Putamen (tissue), 1 donor: ENCODE results near the gene MYRIP.
A peak's percentile ranks its signal among the peaks of the same experiment; 100 is the strongest.
"Not testable (repeated sequence)": the region's sequence is repeated elsewhere in the genome, so short reads cannot be mapped to it uniquely, and the experiment has no call there.

Experiments used
- DNase-seq: peaks from one replicate; pipeline ENCODE4 v3.0.0-alpha.2; 2016; ENCODE audit warnings: low spot score

MYRIP gene

DNA sequence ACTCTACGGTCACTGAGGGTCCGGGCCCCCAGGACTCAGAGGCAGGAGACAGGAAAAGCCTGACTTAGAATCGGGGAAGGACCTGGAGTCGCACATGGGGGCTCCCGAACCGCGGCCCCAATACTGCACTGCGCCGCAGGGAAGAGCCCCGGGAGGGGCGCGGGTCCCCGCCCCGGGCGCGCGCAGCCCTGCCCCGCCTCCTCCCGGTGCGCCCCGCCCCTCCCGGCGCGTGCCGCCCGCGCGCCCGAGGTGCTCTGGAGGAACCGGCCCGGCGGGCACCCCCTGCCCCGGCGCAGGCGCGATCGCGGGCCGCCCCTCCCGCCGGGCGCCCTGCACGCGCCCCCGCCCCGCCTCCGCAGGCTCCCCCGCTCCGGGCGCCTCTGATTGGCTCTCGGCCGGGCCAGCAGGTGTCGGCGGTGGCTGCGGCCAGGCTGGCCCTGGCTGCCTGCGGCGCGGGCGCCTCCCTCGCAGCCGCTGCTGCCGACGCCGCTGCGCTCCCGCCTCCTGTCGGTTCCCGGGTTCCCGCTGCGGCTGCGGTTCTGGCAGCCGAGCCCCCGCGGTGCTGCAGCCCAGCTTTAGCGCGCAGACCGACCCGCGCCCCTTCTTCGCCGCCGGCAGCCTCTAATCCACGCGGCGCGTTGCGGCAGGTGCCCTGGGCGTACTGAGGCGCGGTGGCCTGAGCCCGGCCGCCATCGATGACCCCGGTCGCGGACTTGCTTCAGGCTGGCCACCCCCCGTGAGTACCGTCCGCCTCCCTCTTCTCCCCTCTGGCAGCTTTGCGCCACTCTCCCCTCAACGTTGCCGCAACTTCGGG lies at the start of gene MYRIP:
MYRIP (plus strand) TSS at position 429 of the 814 bp plus-strand sequence. CDS start 91,208 bp downstream, outside the sequence.
- DNase-seq = peak; percentile 30

DNA sequence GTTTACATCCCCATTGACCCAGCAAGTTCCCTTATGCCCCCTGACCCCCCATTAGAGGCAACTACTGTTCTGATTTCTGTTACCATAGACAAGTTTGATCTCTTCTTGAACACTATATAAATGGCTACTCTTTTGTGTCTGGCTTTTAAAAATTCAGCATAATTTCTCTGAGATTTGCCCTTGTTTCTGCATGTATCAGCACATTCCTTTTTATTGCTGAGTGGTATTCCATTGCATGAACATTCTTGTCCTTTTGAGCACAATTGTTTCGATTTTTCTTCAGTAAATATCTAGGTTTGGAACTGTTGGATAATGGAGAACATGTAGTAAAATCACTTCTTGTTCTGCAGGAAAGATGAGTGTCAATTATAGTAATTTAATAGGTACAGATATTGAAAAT lies 49.1 kb upstream of the MYRIP start:
- DNase-seq = no peak

DNA sequence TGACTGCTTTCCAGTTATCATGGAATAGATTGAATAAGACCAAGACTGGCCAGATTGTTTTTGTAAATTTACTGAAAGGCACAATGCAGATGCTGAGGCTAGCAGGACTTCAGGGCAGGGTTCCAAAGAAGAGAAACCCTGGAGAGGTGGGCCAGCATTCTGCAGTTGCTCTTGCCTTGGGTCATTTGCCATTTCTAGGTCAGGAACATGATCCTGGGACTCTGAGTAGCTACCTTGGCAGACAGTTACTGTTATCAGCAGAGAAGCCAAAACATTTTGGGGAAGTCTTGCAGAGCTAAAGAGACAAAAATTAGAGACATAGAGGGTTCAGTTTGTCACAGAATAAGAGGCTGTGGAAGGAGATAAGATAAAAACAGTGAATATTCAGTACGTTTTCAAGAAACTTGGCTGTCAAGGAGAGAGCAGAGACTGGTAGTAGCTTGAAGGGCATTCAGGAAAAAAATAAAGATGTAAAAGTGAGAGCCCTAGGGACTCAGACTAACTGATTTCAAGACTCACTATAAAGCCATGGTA lies 46.8 kb upstream of the MYRIP start:
- DNase-seq = no peak

DNA sequence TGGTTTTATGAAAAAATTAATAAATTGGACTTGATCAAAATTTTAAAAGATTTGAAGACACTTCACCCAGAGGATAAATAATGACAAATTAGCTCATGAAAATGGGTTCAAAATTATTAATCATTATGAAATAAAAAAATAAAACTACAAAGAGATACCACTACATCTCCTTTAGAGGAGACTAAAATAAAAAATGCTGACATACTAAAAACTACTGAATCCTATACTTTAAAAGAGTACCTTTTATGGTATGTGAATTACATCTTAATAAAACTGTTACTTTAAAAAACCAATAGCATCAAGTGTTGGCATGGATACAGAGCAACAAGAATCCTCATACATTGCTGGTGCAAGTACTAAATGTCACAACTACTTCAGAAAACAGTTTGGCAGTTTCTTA lies 46.0 kb upstream of the MYRIP start:
- no peak for DNase-seq

DNA sequence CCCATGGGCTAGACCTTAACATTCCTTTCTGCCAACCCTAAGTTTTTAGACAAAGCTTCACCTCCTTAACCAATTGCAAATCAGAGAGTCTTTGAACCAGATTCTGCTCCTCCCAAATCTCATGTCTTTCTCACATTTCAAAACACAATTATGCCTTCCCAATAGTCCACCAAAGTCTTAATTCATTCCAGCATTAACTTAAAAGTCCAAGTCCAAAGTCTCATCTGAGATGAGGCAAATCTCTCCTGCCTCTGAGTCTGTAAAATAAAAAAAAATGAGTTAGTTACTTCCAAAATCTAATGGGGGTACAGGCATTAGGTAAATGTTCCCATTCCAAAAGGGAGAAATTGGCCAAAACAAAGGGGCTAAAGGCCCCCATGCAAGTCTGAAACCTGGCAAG lies 43.8 kb upstream of the MYRIP start:
- DNase-seq = no peak

DNA sequence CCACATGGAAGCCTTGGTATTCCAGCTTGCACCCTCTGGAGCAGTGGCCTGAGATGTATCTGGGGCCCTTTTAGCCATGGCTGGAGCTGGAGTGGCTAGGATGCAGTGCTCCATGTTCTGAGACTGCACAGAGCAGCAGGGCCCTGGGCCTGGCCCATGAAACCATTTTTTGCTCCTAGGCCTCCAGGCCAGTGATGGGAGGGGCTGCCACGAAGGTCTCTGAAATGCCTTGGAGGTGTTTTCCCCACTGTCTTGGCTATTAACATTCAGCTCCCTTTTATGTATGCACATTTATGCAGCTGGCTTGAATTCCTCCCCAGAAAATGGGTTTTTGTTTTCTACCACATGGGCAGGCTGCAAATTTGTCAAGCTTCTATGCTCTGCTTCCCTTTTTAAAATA lies 43.0 kb upstream of the MYRIP start:
- DNase-seq = no peak

DNA sequence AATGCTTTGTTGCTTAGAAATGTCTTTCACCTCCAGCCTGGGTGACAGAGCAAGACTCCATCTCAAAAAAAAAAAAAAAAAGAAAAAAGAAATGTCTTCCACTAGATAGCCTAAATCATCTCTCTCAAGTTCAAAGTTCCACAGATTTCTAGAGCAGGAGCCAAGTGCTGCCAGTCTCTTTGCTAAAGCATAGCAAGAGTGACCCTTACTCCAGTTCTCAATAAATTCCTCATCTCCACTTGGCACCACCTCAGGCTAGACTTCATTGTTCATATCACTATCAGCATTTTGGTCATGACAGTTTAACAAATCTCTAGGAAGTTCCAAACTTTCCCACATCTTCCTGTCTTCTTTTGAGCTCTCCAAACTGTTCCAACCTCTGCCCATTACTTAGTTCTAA lies 42.5 kb upstream of the MYRIP start:
- DNase-seq = not testable (repeated sequence)

DNA sequence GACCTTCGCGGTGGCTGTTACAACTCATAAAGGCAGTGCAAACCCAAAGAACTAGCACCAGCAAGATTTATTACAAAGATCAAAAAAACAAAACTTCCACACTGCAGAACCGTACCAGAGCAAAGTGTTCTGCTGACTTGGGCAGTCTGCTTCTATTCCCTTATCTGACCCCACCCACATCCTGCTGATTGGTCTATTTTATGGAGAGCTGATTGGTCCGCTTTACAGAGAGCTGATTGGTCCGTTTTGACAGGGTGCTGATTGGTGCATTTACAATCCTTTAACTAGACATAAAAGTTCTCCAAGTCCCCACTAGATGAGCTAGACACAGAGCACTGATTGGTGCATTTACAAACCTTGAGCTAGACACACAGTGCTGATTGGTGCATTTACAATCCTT lies 31.2 kb upstream of the MYRIP start:
- DNase-seq = not testable (repeated sequence)

DNA sequence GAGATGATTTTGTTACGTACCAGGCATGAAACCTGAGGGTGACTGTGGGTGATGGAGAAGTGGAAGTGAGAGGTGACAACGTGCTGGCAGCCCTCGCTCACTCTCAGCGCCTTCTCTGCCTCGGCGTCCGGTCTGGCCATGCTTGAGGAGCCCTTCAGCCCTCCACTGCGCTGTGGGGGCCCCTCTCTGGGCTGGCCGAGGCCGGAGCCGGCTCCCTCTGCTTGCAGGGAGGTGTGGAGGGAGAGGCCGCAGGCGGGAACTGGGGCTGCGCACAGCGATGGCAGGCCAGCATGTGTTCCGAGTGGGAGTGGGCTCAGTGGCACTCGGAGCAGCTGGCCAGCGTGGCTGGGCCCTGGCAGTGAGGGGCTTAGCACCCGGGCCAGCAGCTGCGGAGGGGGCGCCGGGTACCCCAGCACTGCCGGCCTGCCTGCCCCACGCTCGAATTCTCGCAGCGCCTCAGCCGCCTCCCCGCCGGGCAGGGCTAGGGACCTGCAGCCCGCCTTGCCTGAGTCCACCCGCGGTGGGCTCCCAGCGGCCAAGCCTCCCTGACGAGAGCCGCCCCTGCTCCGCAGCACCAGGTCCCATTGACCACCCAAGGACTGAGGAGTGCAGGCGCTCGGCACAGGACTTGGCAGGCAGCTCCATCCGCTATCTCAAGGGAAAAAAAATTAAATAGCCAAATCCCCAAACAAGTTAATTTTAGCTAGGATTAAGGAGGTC lies 29.7 kb upstream of the MYRIP start:
- DNase-seq = no peak

DNA sequence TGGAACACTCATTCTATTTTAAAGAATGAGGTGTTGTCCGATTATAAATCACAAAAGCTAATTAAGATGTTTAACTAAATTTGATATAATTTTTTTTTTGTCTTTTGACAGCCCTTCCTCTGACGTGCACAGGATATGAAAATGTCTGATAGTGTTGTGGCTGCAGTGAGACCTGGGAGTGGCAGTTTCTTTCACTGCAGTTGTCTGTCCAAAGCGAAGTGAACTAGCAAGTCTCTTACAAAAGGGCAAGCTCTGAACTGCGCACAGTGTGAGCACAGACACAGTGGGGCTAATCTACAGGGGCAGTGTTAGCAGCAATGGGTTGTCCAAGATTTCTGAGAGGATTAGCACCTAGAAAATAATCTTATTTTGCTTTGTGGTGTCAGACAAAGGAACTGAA lies 29.1 kb upstream of the MYRIP start:
- no peak for DNase-seq

DNA sequence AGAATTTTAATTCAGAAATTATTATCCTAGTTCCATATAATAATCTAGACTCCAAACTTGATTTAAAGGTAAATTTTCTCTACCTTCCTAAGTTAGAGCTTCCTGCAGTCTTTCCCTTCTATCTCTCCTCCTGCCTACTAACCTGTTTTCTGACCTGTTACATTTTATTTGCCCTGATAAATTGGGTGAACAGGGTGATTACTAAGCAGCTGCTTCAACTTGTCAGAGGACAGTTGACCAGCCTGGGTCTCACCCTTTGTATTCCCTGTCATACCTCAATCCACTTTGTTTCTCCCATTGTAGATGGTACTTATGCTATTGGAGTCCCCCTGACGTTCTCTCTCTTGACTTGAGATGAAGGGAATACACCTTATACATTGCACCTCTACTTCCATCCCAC lies 28.4 kb upstream of the MYRIP start:
- no peak for DNase-seq

DNA sequence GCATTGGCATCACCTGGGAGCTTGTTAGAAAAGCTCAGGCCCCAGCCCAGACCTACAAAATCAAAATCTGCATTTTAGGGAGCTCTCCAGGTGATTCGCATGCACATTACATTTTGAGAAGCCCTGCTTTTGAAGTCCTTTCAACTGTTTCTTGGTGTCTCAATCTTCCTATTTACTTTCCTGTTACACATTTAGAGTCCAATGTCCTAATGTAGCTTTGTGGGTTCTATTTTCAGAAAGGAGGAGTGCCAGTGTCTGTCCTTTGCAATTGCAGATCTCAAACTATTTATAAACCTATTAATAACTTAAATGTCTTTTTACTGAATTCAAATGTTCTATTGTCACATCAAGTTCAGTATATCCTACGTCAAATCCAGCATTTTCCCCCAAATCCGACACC lies 27.8 kb upstream of the MYRIP start:
- no peak for DNase-seq

DNA sequence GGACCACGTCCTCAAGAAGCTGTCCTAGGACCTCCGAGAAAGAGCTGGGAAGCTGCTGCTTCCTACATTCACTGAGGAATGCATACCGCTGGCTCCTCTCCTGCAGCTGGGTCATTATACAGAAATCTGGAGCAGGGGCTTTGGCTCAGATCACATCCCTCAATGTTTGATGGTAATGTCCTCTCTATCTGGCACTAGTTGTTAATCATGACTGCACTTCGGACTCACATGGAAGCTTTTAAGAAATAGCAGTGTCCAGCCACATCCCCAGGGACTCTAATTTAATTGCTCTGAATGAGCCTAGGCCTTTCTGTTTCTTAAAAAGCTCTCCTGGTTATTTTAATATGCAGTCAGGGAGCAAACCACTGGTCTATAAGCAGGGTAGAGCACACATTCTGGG lies 25.7 kb upstream of the MYRIP start:
- no peak for DNase-seq

DNA sequence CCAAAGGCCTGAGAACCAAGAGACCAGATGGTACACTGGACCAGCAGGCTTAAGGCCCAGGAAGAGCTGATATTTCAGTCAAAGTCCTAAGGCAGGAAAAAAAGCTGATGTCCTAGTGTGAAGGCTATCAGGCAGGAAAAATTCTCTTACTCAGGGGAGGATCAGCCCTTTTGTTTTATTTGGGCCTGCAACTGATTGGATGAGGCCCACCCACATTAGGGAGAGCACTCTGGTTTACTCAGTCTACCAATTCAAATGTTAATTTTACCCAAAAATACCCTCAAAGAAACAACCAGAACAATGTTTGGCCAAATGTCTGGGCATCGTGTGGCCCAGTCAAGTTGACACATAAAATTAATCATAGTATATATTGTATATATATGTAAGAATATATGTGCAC lies 24.5 kb upstream of the MYRIP start:
- no peak for DNase-seq

DNA sequence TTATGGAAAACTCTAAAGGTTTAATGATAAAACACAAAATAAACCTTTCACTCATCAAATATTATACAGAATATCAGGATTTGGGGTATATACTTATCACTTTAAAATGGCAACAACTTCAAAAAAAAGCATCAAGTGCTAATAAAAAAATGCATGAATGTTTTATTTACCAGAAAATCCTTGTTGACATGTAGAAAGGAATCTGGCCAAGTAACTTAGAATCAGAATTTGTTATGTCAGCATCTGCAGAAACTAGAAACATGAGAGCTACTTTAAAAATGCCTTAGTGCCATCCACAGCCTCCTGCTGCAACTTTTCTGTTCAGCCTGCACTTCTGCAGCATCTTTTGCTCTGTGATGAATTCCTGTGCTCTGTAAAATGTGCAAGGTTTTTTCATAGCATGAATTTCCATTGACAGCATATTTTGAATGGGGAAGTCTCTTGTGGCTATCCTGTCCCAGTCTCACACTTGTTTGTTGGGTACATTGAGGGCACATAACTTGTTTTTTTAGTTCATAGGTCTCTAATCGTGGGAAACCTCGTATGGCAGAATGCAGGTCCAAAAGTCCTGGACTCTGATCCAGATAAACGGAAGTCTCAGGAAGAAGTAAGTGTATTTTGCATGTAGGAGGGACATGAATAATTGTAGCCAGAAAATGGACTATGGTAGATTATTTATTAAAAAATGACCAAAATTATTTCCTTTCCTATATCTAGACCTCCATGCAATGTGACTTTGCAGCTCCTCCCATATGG lies 21.1 kb upstream of the MYRIP start:
- DNase-seq = no peak

DNA sequence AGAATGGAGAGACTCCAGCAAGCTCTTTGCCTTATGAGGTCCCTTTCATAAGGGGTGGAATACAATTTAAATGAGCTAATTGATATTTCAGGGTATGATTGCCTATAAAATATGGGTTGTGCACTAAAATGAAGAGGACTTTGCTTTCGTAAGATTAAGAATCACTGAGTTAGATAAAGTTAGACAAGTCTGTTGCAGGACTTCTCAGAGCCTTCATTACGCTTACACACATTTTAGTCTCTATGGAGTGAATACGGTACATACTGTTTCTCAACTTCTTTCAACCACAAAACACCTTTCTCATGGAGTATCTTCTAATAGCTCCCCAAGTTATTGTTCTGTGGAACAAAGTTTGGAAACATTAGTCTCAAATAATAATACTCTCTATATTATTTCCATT lies 17.8 kb upstream of the MYRIP start:
- DNase-seq = no peak

DNA sequence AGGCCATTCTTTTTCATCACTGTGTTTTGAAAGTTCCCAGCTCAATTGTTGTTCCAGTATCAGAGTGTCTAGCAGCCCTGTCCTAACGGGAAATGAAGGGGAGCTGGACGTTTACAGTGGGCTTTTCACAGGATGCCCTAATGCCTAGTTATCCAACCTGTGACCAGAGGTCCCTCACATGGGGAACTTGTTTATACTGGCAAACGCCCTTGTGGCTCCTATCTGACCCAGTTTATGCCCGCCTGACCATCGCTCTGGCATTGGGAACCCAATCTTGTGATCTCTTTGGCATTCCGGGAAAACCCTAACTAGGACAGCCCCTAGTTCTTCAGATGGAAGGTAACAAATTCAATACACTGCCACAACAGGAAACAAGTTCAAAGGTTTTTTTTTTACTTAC lies 14.5 kb upstream of the MYRIP start:
- no peak for DNase-seq

DNA sequence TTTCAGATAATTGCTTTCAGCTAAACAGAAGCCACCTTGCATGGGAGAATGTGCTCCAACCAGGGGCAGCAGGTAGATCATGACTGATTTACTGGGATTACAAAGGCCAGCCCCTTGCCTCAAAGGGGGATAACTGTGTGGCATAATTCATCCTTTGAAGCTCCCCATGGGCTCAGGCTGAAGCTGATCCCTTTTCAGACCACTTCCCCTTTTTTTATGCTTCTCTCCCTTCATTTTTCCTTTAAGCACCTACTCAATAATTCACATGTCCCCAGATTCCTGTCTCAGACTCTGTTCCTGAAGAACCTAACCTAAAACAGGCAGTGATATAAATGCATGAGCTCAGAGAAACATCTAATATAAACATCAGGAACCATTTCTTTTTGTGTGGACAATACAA lies 8.2 kb upstream of the MYRIP start:
- no peak for DNase-seq

DNA sequence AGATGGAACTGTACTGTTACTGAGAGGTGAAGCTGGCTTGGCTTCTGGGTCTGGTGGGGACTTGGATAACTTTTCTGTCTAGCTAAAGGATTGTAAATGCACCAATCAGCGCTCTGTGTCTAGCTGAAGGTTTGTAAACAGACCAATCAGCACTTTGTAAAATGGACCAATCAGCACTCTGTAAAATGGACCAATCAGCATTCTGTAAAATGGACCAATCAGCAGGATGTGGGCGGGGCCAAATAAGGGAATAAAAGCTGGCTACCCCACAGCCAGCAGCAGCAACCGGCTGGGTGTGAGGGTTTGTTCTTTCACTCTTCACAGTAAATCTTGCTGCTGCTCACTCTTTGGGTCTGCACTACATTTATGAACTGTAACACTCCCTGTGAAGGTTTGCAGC lies 6.9 kb upstream of the MYRIP start:
- not testable (repeated sequence) for DNase-seq

DNA sequence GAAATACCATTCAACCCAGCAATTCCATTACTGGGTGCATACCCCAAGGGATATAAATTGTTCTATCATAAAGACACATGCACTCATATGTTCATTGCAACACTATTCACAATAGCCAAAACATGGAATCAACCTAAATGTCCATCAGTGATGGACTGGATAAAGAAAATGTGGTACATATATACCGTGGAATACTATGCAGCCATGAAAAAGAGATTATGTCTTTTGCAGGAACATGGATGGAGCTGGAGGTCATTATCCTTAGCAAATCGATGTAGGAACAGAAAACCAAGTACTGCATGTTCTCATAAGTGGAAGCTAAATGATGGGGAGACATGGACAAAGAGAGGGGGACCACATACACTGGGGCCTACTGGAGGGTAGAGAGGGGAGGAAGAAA lies 5.5 kb upstream of the MYRIP start:
- no peak for DNase-seq

DNA sequence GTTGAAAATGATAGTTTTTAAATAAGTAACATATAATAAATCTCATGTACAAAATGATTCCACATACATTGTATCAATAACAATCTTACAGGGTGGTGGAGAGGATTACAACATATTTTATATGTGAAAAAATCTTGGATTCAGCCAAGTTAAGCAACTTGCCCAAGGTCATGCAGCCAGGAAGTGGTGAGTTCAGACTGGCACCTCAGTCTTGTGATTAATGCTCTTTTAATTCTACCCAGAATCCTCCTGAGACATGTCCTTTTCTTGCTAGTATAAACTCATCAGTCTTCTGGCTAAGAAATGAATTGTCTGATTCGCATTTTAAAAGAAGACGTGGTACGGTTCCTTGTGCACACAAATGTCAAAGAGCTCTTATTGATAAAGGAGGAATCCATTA lies 4.5 kb upstream of the MYRIP start:
- DNase-seq = no peak

DNA sequence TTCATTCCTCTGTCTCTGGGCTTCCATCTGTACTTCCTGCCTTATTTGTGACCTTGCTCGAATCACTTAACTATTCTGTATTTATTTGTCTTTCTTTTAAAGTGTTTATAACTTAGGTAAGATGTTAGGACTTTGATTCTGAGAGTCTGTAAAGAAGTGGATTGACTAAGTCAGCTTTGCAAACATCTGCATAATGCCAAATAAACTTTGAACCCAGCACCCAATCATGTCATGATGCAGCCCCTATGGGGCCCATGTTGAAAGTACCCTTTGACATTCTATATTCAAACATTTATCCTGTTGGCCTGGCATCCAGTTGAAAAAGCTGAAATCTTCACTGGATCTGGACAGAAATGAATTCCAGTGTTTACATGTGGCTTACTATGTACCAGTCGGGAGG lies 3.8 kb upstream of the MYRIP start:
- no peak for DNase-seq

DNA sequence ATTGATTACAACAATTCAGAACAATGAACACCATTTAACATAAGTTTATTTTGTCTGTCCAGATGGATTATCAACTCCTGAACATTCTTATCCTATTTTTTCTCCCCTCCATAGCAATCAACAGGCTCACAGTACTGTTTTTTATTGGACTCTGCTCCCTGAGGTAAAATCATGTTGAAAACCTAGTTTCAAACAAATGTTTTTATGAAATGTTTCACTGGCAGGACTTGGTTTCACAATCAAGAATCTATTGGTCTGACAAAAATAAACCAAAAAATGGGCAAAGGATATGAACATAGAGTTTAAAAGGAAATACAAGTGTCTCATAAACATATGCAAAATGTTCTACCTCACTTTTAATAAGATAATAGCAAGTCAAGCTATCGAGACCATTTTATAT lies 2.6 kb upstream of the MYRIP start:
- no peak for DNase-seq
